Neural progenitor cell (in vitro differentiated cells): Measurements from ENCODE around the gene PACRG. TPM values are rescaled to one million over a fixed set of nuclear protein-coding genes. Genes with fewer than 3 reads are reported as not detected.

ENCODE experiments used
- DNase-seq: peaks from one replicate; pipeline ENCODE4 v3.0.0-alpha.2; 2016; ENCODE audit warnings: low spot score
- H2AFZ ChIP-seq: fragments of 200-600 bp; sonication (generic); replicated peaks from 2 replicates; pipeline ENCODE4 v1.6.1; 2016; ENCODE audit warnings: antibody characterized with exemption
- H3F3A ChIP-seq: fragments of 200-600 bp; sonication (generic); 2 replicates; pipeline ENCODE4 v1.6.1; 2016; ENCODE audit warnings: antibody characterized with exemption, low read depth
- H3K27ac ChIP-seq: fragments of 200-600 bp; sonication (generic); 2 replicates; pipeline ENCODE4 v1.5.1; 2016; ENCODE audit warnings: mild to moderate bottlenecking
- H3K27me3 ChIP-seq: fragments of 200-600 bp; sonication (generic); 2 replicates; pipeline ENCODE4 v1.6.1; 2016; ENCODE audit warnings: mild to moderate bottlenecking, moderate library complexity
- H3K36me3 ChIP-seq: fragments of 200-600 bp; sonication (generic); 2 replicates; pipeline ENCODE4 v1.5.1; 2016
- H3K4me1 ChIP-seq: fragments of 200-600 bp; sonication (generic); 2 replicates; pipeline ENCODE4 v1.6.1; 2016; ENCODE audit warnings: mixed run types
- H3K4me2 ChIP-seq: fragments of 200-600 bp; sonication (generic); 2 replicates; pipeline ENCODE4 v1.6.1; 2016
- H3K4me3 ChIP-seq: fragments of 200-600 bp; sonication (generic); 2 replicates; pipeline ENCODE4 v1.5.1; 2016
- H3K79me2 ChIP-seq: fragments of 200-600 bp; sonication (generic); 2 replicates; pipeline ENCODE4 v1.6.1; 2016; ENCODE audit warnings: low read depth
- H3K9ac ChIP-seq: fragments of 200-600 bp; sonication (generic); 2 replicates; pipeline ENCODE4 v1.6.1; 2016
- H3K9me3 ChIP-seq: fragments of 200-600 bp; sonication (generic); 2 replicates; pipeline ENCODE4 v1.5.1; 2016; ENCODE audit warnings: low read depth
- H4K20me1 ChIP-seq: fragments of 200-600 bp; sonication (generic); 2 replicates; pipeline ENCODE4 v1.6.1; 2016; ENCODE audit warnings: low read depth
- H3K27ac Mint-ChIP-seq: 3 replicates; pipeline ENCODE4 v1.8.0; 2021; ENCODE audit warnings: mixed read lengths
- H3K27me3 Mint-ChIP-seq: 2 replicates; pipeline ENCODE4 v1.8.0; 2022; ENCODE audit warnings: low read depth, mild to moderate bottlenecking, inconsistent platforms, moderate library complexity, mixed read lengths; ENCODE audit not compliant: insufficient read depth
- H3K36me3 Mint-ChIP-seq: 3 replicates; pipeline ENCODE4 v1.8.0; 2021; ENCODE audit warnings: mixed read lengths
- H3K4me1 Mint-ChIP-seq: 3 replicates; pipeline ENCODE4 v1.8.0; 2021; ENCODE audit warnings: mixed read lengths
- H3K4me3 Mint-ChIP-seq: 3 replicates; pipeline ENCODE4 v1.8.0; 2021; ENCODE audit warnings: mild to moderate bottlenecking, moderate library complexity, mixed read lengths
- H3K9me3 Mint-ChIP-seq: 3 replicates; pipeline ENCODE4 v1.8.0; 2020; ENCODE audit warnings: mixed read lengths
- CTCF ChIP-seq: fragments of 200-600 bp; sonication (generic); IDR thresholded peaks from 2 replicates; pipeline ENCODE4 v1.5.1; 2017; ENCODE audit warnings: antibody characterized with exemption, mild to moderate bottlenecking
- EZH2 ChIP-seq: fragments of 200-600 bp; sonication (generic); IDR thresholded peaks from 2 replicates; pipeline ENCODE4 v1.6.1; 2017; ENCODE audit warnings: antibody characterized with exemption, mild to moderate bottlenecking, moderate library complexity
- EZH2phosphoT487 ChIP-seq: fragments of 200-600 bp; sonication (generic); IDR thresholded peaks from 2 replicates; pipeline ENCODE4 v1.6.1; 2017; ENCODE audit warnings: antibody characterized with exemption
- total RNA-seq: library from RNA; depleted of rRNA; stranded (reverse); fragments of >200 nt; gene quantifications from 2 replicates; pipeline ENCODE4 v1.2.3, GENCODE V29; 2015; ENCODE audit warnings: low replicate concordance

PACRG gene
- total RNA-seq, 1 donor from 2014 or later, result 0.30 TPM

DNA sequence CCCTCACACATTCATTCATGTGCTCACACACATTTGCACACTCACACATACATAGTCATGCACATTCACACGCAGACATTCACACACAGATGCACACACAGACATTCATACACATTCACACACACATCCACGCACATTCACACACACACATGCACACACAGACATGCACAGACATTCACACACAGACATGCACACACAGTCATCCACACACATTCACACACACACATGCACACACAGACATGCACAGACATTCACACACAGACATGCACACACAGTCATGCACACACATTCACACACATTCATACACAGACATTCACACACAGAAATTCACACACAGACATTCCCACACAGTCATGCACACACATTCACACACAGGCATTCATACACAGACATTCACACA lies 147.3 kb downstream of the PACRG start:
- Histone ChIP-seq H3K36me3 (no peaks in the 10 kb centered on the region), H3F3A (no peaks in the 10 kb centered on the region), H3K27ac (no peak overlapping the region), H3K9ac (no peak overlapping the region), H3K27me3 (no peaks in the 10 kb centered on the region), H3K79me2 (no peaks in the 10 kb centered on the region), H3K9me3 (no peaks in the 10 kb centered on the region), H3K4me1 (no peaks in the 10 kb centered on the region), H3K4me3 (no peak overlapping the region), H4K20me1 (no peaks in the 10 kb centered on the region), H2AFZ (no peak overlapping the region), H3K4me2 (no peak overlapping the region)
- H3K9me3 Mint-ChIP-seq, result peaks cover 2% of the 10 kb centered on the region
- no peaks in the 10 kb centered on the region for H3K27me3 Mint-ChIP-seq
- TF ChIP-seq EZH2phosphoT487 (no peak), EZH2 (no peak), CTCF (no peak)
- no peak overlapping the region for H3K27ac Mint-ChIP-seq
- no peak for DNase-seq
- no peak overlapping the region for H3K4me3 Mint-ChIP-seq
- no peaks in the 10 kb centered on the region for H3K36me3 Mint-ChIP-seq
- no peaks in the 10 kb centered on the region for H3K4me1 Mint-ChIP-seq

- DNase-seq, result no peak
- no peaks in the 10 kb centered on the region for H3K27me3 ChIP-seq
- H3K9me3 ChIP-seq, result no peaks in the 10 kb centered on the region
- H3K79me2 ChIP-seq, result no peaks in the 10 kb centered on the region
- no peak overlapping the region for H3K4me2 ChIP-seq
- H3K27ac ChIP-seq, result no peak overlapping the region
- TF ChIP-seq EZH2, result no peak
- no peak for TF ChIP-seq EZH2phosphoT487
- TF ChIP-seq CTCF, result no peak
- peaks cover 8% of the 10 kb centered on the region for H3K4me1 Mint-ChIP-seq
- no peak overlapping the region for H3K4me3 Mint-ChIP-seq
- H3K4me1 ChIP-seq, result no peaks in the 10 kb centered on the region
- no peaks in the 10 kb centered on the region for H4K20me1 ChIP-seq
- no peak overlapping the region for H3K4me3 ChIP-seq
- H3K9me3 Mint-ChIP-seq, result peaks cover 2% of the 10 kb centered on the region
- peaks cover 7% of the 10 kb centered on the region for H3K27me3 Mint-ChIP-seq
- no peak overlapping the region for H3K9ac ChIP-seq
- no peak overlapping the region for H2AFZ ChIP-seq
- no peaks in the 10 kb centered on the region for H3K36me3 ChIP-seq
- no peak overlapping the region for H3K27ac Mint-ChIP-seq
- H3K36me3 Mint-ChIP-seq, result no peaks in the 10 kb centered on the region
- no peaks in the 10 kb centered on the region for H3F3A ChIP-seq
These were observed 155.2 kb downstream of the PACRG start for GRCh38 chr6:162882801-162883481.

- Mint-ChIP-seq H3K9me3 (peaks cover 4% of the 10 kb centered on the region), H3K27me3 (peaks cover 5% of the 10 kb centered on the region), H3K27ac (no peak overlapping the region), H3K4me3 (no peak overlapping the region), H3K36me3 (no peaks in the 10 kb centered on the region), H3K4me1 (peaks cover 4% of the 10 kb centered on the region)
- H3K4me3 ChIP-seq, result no peak overlapping the region
- TF ChIP-seq EZH2 (no peak), CTCF (no peak), EZH2phosphoT487 (no peak)
- no peak for DNase-seq
- no peaks in the 10 kb centered on the region for H3K27me3 ChIP-seq
- H3K79me2 ChIP-seq, result no peaks in the 10 kb centered on the region
- H2AFZ ChIP-seq, result no peak overlapping the region
- H3K9me3 ChIP-seq, result no peaks in the 10 kb centered on the region
- no peaks in the 10 kb centered on the region for H3F3A ChIP-seq
- H3K27ac ChIP-seq, result no peak overlapping the region
- no peaks in the 10 kb centered on the region for H3K36me3 ChIP-seq
- no peak overlapping the region for H3K9ac ChIP-seq
- no peak overlapping the region for H3K4me2 ChIP-seq
- no peaks in the 10 kb centered on the region for H3K4me1 ChIP-seq
- no peaks in the 10 kb centered on the region for H4K20me1 ChIP-seq
These were observed 160.4 kb downstream of the PACRG start for GRCh38 chr6:162887981-162888689.
